ENCODE results near the gene LCE2B. TPM values are rescaled to one million over a fixed set of nuclear protein-coding genes. Genes with fewer than 3 reads are reported as not detected.
"Not testable (repeated sequence)": the region's sequence is repeated elsewhere in the genome, so short reads cannot be mapped to it uniquely, and the experiment has no call there.

The LCE2B gene
- total RNA-seq (2022) = not detected in 2 replicates
- not detected for Bru-seq, nascent RNA
- not detected for BruChase-seq, experiment 1, labeled RNA remaining after a 2-hour chase
- not detected for BruChase-seq, experiment 2, labeled RNA remaining after a 6-hour chase
- long read RNA-seq = 0 reads

GRCh38 chr1:152685823-152686222, at the start of gene LCE2B:
TSS of gene LCE2B (plus strand) at chr1:152686123. CDS start at chr1:152686844, 721 bp downstream.
- POLR2A ChIA-PET; H3K9me3 Mint-ChIP-seq (ENCODE audit: unreplicated experiment); CTCF ChIA-PET; H3K4me1 Mint-ChIP-seq (ENCODE audit: low read depth, unreplicated experiment); H3K4me3 Mint-ChIP-seq (ENCODE audit: unreplicated experiment); H3K36me3 Mint-ChIP-seq (ENCODE audit: insufficient read depth, unreplicated experiment); intact Hi-C loops (cut with micrococcal nuclease; ENCODE audit: unreplicated experiment); DNase-seq; H3K9me3 ChIP-seq; H3K36me3 ChIP-seq (ENCODE audit: control insufficient read depth, insufficient read depth, low read length); BruUV-seq (replicated peaks); H3K27ac Mint-ChIP-seq (ENCODE audit: unreplicated experiment); H3K27me3 ChIP-seq (replicated peaks; ENCODE audit: control insufficient read depth, insufficient read depth, low read length); H3K4me3 ChIP-seq (ENCODE audit: low read depth, low read length); H3K4me1 ChIP-seq: not testable (repeated sequence)
- H3K27me3 Mint-ChIP-seq (ENCODE audit: insufficient read depth, unreplicated experiment) = peaks cover 20% of the 10 kb centered on the region

- H3K4me1 Mint-ChIP-seq (ENCODE audit: low read depth, unreplicated experiment) = no peaks in the 10 kb centered on the region
- H3K9me3 Mint-ChIP-seq (ENCODE audit: unreplicated experiment) = no peaks in the 10 kb centered on the region
- H3K27ac Mint-ChIP-seq (ENCODE audit: unreplicated experiment) = no peak overlapping the region
- H3K9me3 ChIP-seq = no peaks in the 10 kb centered on the region
- H3K36me3 ChIP-seq (ENCODE audit: control insufficient read depth, insufficient read depth, low read length) = no peaks in the 10 kb centered on the region
- no peak for DNase-seq
- ChIA-PET CTCF (no interaction called here), POLR2A (no interaction called here)
- no peak overlapping the region for H3K4me3 ChIP-seq (ENCODE audit: low read depth, low read length)
- H3K27me3 ChIP-seq (replicated peaks; ENCODE audit: control insufficient read depth, insufficient read depth, low read length) = no peaks in the 10 kb centered on the region
- H3K36me3 Mint-ChIP-seq (ENCODE audit: insufficient read depth, unreplicated experiment) = no peaks in the 10 kb centered on the region
- H3K4me3 Mint-ChIP-seq (ENCODE audit: unreplicated experiment) = no peak overlapping the region
- BruUV-seq (replicated peaks) = no TSS peak
- H3K4me1 ChIP-seq = no peaks in the 10 kb centered on the region
- intact Hi-C loops (cut with micrococcal nuclease; ENCODE audit: unreplicated experiment) = no loop called here
- peaks cover 7% of the 10 kb centered on the region for H3K27me3 Mint-ChIP-seq (ENCODE audit: insufficient read depth, unreplicated experiment)
- no peak for TF ChIP-seq CTCF (IDR thresholded peaks at IDR 0.05; ENCODE audit: insufficient read depth in 1 of 2, low read depth in 1 of 2, low read length in 1 of 2, severe bottlenecking in 1 of 2, unreplicated experiment in 1 of 2)
Measured at GRCh38 chr1:152640351-152640750, 45.6 kb upstream of the LCE2B start.

GRCh38 chr1:152643945-152644344, 42.0 kb upstream of the LCE2B start:
- Histone ChIP-seq H3K27me3 (replicated peaks; ENCODE audit: control insufficient read depth, insufficient read depth, low read length) (no peaks in the 10 kb centered on the region), H3K4me1 (no peaks in the 10 kb centered on the region), H3K36me3 (ENCODE audit: control insufficient read depth, insufficient read depth, low read length) (no peaks in the 10 kb centered on the region), H3K4me3 (ENCODE audit: low read depth, low read length) (no peak overlapping the region), H3K9me3 (no peaks in the 10 kb centered on the region)
- H3K27me3 Mint-ChIP-seq (ENCODE audit: insufficient read depth, unreplicated experiment) = peaks cover 7% of the 10 kb centered on the region
- no peaks in the 10 kb centered on the region for H3K4me1 Mint-ChIP-seq (ENCODE audit: low read depth, unreplicated experiment)
- BruUV-seq (replicated peaks) = no TSS peak
- DNase-seq = no peak
- no peak overlapping the region for H3K27ac Mint-ChIP-seq (ENCODE audit: unreplicated experiment)
- intact Hi-C loops (cut with micrococcal nuclease; ENCODE audit: unreplicated experiment) = no loop called here
- H3K4me3 Mint-ChIP-seq (ENCODE audit: unreplicated experiment) = no peak overlapping the region
- ChIA-PET CTCF (interaction anchor here (0.6 to 1.2 kb wide), 2 partner anchors 10 to 83 kb away, joined by 3 read pairs; no protein-coding TSS in a partner anchor), POLR2A (no interaction called here)
- H3K36me3 Mint-ChIP-seq (ENCODE audit: insufficient read depth, unreplicated experiment) = no peaks in the 10 kb centered on the region
- H3K9me3 Mint-ChIP-seq (ENCODE audit: unreplicated experiment) = no peaks in the 10 kb centered on the region
- no peak for TF ChIP-seq CTCF (IDR thresholded peaks at IDR 0.05; ENCODE audit: insufficient read depth in 1 of 2, low read depth in 1 of 2, low read length in 1 of 2, severe bottlenecking in 1 of 2, unreplicated experiment in 1 of 2)

GRCh38 chr1:152645146-152645545, 40.8 kb upstream of the LCE2B start:
- Mint-ChIP-seq H3K36me3 (ENCODE audit: insufficient read depth, unreplicated experiment) (no peaks in the 10 kb centered on the region), H3K9me3 (ENCODE audit: unreplicated experiment) (no peaks in the 10 kb centered on the region), H3K27ac (ENCODE audit: unreplicated experiment) (no peak overlapping the region), H3K27me3 (ENCODE audit: insufficient read depth, unreplicated experiment) (peaks cover 7% of the 10 kb centered on the region), H3K4me1 (ENCODE audit: low read depth, unreplicated experiment) (no peaks in the 10 kb centered on the region), H3K4me3 (ENCODE audit: unreplicated experiment) (no peak overlapping the region)
- POLR2A ChIA-PET = no interaction called here
- CTCF ChIA-PET = no interaction called here
- no peaks in the 10 kb centered on the region for H3K4me1 ChIP-seq
- H3K36me3 ChIP-seq (ENCODE audit: control insufficient read depth, insufficient read depth, low read length) = no peaks in the 10 kb centered on the region
- H3K4me3 ChIP-seq (ENCODE audit: low read depth, low read length) = no peak overlapping the region
- TF ChIP-seq CTCF (IDR thresholded peaks at IDR 0.05; ENCODE audit: insufficient read depth in 1 of 2, low read depth in 1 of 2, low read length in 1 of 2, severe bottlenecking in 1 of 2, unreplicated experiment in 1 of 2) = no peak
- DNase-seq = no peak
- no TSS peak for BruUV-seq (replicated peaks)
- intact Hi-C loops (cut with micrococcal nuclease; ENCODE audit: unreplicated experiment) = no loop called here
- H3K27me3 ChIP-seq (replicated peaks; ENCODE audit: control insufficient read depth, insufficient read depth, low read length) = no peaks in the 10 kb centered on the region
- H3K9me3 ChIP-seq = no peaks in the 10 kb centered on the region
